Erythroblast (primary cell): ENCODE data around the gene EIF4G3.

ENCODE experiments used
- GATA1 ChIP-seq: IDR thresholded peaks from 2 replicates; pipeline ENCODE4 v1.6.1; 2011; ENCODE audit warnings: low read depth, mild to moderate bottlenecking, control low read depth, low read length, moderate library complexity
- POLR2A ChIP-seq: IDR thresholded peaks from 2 replicates; pipeline ENCODE4 v1.6.1; 2011; ENCODE audit warnings: mild to moderate bottlenecking, low read length

GRCh38 chr1:21188235-21188634, 11.5 kb upstream of the EIF4G3 start:
- TF ChIP-seq POLR2A (no peak), GATA1 (no peak)
